HepG2 (cell line): ENCODE measurements around the gene TMEM129. TPM values are rescaled to one million over a fixed set of nuclear protein-coding genes. Genes with fewer than 3 reads are reported as not detected.

Experiments used
- FOXM1 ChIP-seq: sonication (generic); formaldehyde crosslinking; IDR thresholded peaks from 2 replicates; pipeline ENCODE4 v1.5.0; 2020; ENCODE audit warnings: missing genetic modification reagents
- HDAC1 ChIP-seq: sonication (generic); formaldehyde crosslinking; IDR thresholded peaks from 2 replicates; pipeline ENCODE4 v1.5.1; 2020; ENCODE audit warnings: mild to moderate bottlenecking, missing genetic modification reagents
- ISL2 ChIP-seq: sonication (generic); formaldehyde crosslinking; IDR thresholded peaks from 2 replicates; pipeline ENCODE4 v1.5.0; 2020; ENCODE audit warnings: missing genetic modification reagents
- ISX ChIP-seq: sonication (generic); formaldehyde crosslinking; conservative IDR thresholded peaks from 2 replicates; pipeline ENCODE4 v1.5.0; 2020; ENCODE audit warnings: missing genetic modification reagents
- MYC ChIP-seq: sonication (generic); formaldehyde crosslinking; IDR thresholded peaks from 2 replicates; pipeline ENCODE4 v1.9.0; 2021; ENCODE audit warnings: missing genetic modification reagents, borderline replicate concordance
- SIN3A ChIP-seq: IDR thresholded peaks from 2 replicates; pipeline ENCODE4 v1.6.1; 2011; ENCODE audit warnings: low read depth, mild to moderate bottlenecking, control low read depth, low read length, borderline replicate concordance
- TOE1 ChIP-seq: sonication (generic); formaldehyde crosslinking; IDR thresholded peaks from 2 replicates; pipeline ENCODE4 v1.4.0; 2020; ENCODE audit warnings: mild to moderate bottlenecking, missing genetic modification reagents
- ZIK1 ChIP-seq: sonication (generic); formaldehyde crosslinking; IDR thresholded peaks from 2 replicates; pipeline ENCODE4 v1.5.0; 2020; ENCODE audit warnings: mild to moderate bottlenecking, low read depth, missing genetic modification reagents, borderline replicate concordance
- ZMAT3 ChIP-seq: sonication (generic); formaldehyde crosslinking; conservative IDR thresholded peaks from 2 replicates; pipeline ENCODE4 v1.7.0; 2021; ENCODE audit warnings: missing genetic modification reagents
- ZNF44 ChIP-seq: sonication (generic); formaldehyde crosslinking; IDR thresholded peaks from 2 replicates; pipeline ENCODE4 v1.5.1; 2020; ENCODE audit warnings: mild to moderate bottlenecking, missing genetic modification reagents
- ZNF468 ChIP-seq: sonication (generic); formaldehyde crosslinking; IDR thresholded peaks from 2 replicates; pipeline ENCODE4 v1.8.0; 2022; ENCODE audit warnings: mild to moderate bottlenecking, moderate library complexity, missing genetic modification reagents
- ZNF530 ChIP-seq: sonication (generic); formaldehyde crosslinking; IDR thresholded peaks from 2 replicates; pipeline ENCODE4 v1.5.0; 2020; ENCODE audit warnings: low read depth, mild to moderate bottlenecking, missing genetic modification reagents
- ZNF749 ChIP-seq: sonication (generic); formaldehyde crosslinking; IDR thresholded peaks from 2 replicates; pipeline ENCODE4 v1.8.0; 2022; ENCODE audit warnings: mild to moderate bottlenecking, missing genetic modification reagents, moderate library complexity, borderline replicate concordance
- ZNF766 ChIP-seq: sonication (generic); formaldehyde crosslinking; IDR thresholded peaks from 2 replicates; pipeline ENCODE4 v1.5.0; 2020; ENCODE audit warnings: missing genetic modification reagents, borderline replicate concordance
- ZNF788 ChIP-seq: sonication (generic); formaldehyde crosslinking; IDR thresholded peaks from 2 replicates; pipeline ENCODE4 v1.5.0; 2020; ENCODE audit warnings: mild to moderate bottlenecking, missing genetic modification reagents, borderline replicate concordance
- polyA plus RNA-seq, 8 experiments: library from polyadenylated mRNA; depleted of rRNA in 3 of 8; stranded (reverse) in 7 of 8; unstranded in 1 of 8; fragments of >200 nt; fragmentation: Illumina TruSeq in 4 of 8; extraction: Trizol in 4 of 8; gene quantifications; 2 replicates each; pipeline versions ENCODE4 v1.2.1 to v1.2.3, GENCODE V29; 2011 to 2016; ENCODE audit warnings: low read depth in 4 of 8, missing spikeins in 1 of 8, mixed read lengths in 1 of 8; ENCODE audit not compliant: insufficient read depth in 1 of 8
- total RNA-seq, 5 experiments: library from RNA; depleted of rRNA; stranded (reverse); fragments of >200 nt; fragmentation: Illumina TruSeq; extraction: Trizol; gene quantifications; 2 replicates each; pipeline ENCODE4 v1.2.3, GENCODE V29; 2016; ENCODE audit warnings: low read depth in 1 of 5
- TF ChIP-seq, protein P1 (sequence below): fragments of 450-650 bp; IDR thresholded peaks from 2 replicates; pipeline ENCODE4 v1.6.1; 2016
- TF ChIP-seq, protein P2 (sequence below): sonication (generic); formaldehyde crosslinking; IDR thresholded peaks from 2 replicates; pipeline ENCODE4 v1.4.0; 2020; ENCODE audit warnings: missing genetic modification reagents
- TF ChIP-seq, protein P3 (sequence below): sonication (generic); formaldehyde crosslinking; IDR thresholded peaks from 2 replicates; pipeline ENCODE4 v1.5.1; 2020; ENCODE audit warnings: missing genetic modification reagents, mild to moderate bottlenecking, borderline replicate concordance
- TF ChIP-seq, protein P4 (sequence below): sonication (generic); formaldehyde crosslinking; conservative IDR thresholded peaks from 2 replicates; pipeline ENCODE4 v1.8.0; 2022; ENCODE audit warnings: mild to moderate bottlenecking, moderate library complexity, missing genetic modification reagents
- TF ChIP-seq, protein P5 (sequence below): sonication (generic); formaldehyde crosslinking; conservative IDR thresholded peaks from 2 replicates; pipeline ENCODE4 v1.8.0; 2022; ENCODE audit warnings: missing genetic modification reagents
- TF ChIP-seq, protein P6 (sequence below): sonication (generic); formaldehyde crosslinking; IDR thresholded peaks from 2 replicates; pipeline ENCODE4 v1.9.0; 2021; ENCODE audit warnings: missing genetic modification reagents, mild to moderate bottlenecking, borderline replicate concordance

TMEM129 gene
- total and polyA plus RNA-seq, 2 of the 13 experiments (the other 11 are each of a cell fraction or from before 2014, with no cell fraction given), result 19.0 to 25.8 TPM

DNA sequence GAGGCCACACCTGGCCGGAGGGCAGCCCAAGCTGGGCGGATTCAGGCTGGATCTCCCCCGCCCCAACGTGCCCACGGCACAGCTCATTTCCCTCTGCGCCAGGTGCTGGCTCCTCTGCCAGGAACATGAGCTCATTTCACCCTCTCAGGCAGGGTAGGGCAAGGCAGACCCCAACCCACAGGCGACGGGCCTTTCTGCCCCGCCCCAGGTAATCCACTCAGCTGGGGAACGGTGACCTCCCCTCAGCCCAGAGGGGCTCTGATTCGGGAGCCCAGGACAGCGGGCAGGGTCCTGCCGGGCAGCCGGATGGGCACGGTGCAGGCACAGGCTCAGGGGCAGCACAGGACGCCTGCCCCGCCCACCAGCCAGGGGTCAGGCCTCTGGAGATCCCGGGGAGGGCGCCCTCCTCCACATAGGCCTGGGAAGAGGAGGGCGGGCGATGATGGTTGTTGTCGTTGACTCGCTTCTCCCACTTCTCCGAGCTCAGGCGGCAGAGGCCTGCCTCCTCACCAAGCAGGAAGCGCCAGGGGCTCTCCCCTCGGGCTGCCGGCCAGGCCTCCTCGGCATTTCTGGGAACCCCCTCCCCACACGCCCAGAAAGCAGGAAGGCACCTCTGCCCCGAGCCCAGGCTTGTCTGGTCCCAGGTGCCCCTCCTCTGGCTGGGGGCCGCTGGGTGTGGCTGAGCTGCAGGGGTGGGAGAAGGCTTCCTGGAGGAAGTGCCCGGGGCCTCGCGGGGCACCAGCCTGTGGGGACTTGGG, 31.3 kb upstream of the TMEM129 start (continued):
- TF ChIP-seq ZNF788 (0 out of 2 replicates have a peak, but pooled peaks have one; percentile 22), ZMAT3 (CRISPR knock-in tag) (no peak; the same call in 1 of the 2 replicates), ZNF468 (CRISPR knock-in tag) (no peak), HDAC1 (CRISPR knock-in tag) (peak; percentile 41; the same call in 1 of the 2 replicates), ISL2 (CRISPR knock-in tag) (0 out of 2 replicates have a peak, but pooled peaks have one; percentile 19), ZNF749 (CRISPR knock-in tag) (no peak; the same call in 1 of the 2 replicates), ZNF44 (no peak), MYC (peak; percentile 35; the same call in 1 of the 2 replicates), ZNF530 (no peak), SIN3A (no peak), FOXM1 (CRISPR knock-in tag) (no peak), ZIK1 (CRISPR knock-in tag) (no peak), ISX (CRISPR knock-in tag) (no peak), TOE1 (CRISPR knock-in tag) (no peak), ZNF766 (CRISPR knock-in tag) (no peak)
- TF ChIP-seq, protein P1, sequence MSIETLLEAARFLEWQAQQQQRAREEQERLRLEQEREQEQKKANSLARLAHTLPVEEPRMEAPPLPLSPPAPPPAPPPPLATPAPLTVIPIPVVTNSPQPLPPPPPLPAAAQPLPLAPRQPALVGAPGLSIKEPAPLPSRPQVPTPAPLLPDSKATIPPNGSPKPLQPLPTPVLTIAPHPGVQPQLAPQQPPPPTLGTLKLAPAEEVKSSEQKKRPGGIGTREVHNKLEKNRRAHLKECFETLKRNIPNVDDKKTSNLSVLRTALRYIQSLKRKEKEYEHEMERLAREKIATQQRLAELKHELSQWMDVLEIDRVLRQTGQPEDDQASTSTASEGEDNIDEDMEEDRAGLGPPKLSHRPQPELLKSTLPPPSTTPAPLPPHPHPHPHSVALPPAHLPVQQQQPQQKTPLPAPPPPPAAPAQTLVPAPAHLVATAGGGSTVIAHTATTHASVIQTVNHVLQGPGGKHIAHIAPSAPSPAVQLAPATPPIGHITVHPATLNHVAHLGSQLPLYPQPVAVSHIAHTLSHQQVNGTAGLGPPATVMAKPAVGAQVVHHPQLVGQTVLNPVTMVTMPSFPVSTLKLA, result no peak
- TF ChIP-seq, protein P2, sequence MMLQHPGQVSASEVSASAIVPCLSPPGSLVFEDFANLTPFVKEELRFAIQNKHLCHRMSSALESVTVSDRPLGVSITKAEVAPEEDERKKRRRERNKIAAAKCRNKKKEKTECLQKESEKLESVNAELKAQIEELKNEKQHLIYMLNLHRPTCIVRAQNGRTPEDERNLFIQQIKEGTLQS, result no peak
- TF ChIP-seq, protein P3, sequence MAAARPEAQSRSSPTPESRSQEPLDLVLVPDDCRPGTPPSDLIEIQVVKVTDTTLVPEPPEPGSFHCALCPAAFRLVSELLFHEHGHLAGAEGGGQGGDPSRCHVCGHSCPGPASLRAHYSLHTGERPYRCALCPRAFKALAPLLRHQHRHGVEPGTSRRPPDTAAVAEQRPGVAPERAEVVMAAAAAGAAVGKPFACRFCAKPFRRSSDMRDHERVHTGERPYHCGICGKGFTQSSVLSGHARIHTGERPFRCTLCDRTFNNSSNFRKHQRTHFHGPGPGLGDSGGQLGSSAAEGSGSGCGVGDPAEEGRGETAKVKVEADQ (CRISPR knock-in tag), result no peak; the same call in 1 of the 2 replicates
- TF ChIP-seq, protein P4, sequence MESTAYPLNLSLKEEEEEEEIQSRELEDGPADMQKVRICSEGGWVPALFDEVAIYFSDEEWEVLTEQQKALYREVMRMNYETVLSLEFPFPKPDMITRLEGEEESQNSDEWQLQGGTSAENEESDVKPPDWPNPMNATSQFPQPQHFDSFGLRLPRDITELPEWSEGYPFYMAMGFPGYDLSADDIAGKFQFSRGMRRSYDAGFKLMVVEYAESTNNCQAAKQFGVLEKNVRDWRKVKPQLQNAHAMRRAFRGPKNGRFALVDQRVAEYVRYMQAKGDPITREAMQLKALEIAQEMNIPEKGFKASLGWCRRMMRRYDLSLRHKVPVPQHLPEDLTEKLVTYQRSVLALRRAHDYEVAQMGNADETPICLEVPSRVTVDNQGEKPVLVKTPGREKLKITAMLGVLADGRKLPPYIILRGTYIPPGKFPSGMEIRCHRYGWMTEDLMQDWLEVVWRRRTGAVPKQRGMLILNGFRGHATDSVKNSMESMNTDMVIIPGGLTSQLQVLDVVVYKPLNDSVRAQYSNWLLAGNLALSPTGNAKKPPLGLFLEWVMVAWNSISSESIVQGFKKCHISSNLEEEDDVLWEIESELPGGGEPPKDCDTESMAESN (CRISPR knock-in tag), result 0 out of 2 replicates have a peak, but pooled peaks have one; percentile 42
- TF ChIP-seq, protein P5, sequence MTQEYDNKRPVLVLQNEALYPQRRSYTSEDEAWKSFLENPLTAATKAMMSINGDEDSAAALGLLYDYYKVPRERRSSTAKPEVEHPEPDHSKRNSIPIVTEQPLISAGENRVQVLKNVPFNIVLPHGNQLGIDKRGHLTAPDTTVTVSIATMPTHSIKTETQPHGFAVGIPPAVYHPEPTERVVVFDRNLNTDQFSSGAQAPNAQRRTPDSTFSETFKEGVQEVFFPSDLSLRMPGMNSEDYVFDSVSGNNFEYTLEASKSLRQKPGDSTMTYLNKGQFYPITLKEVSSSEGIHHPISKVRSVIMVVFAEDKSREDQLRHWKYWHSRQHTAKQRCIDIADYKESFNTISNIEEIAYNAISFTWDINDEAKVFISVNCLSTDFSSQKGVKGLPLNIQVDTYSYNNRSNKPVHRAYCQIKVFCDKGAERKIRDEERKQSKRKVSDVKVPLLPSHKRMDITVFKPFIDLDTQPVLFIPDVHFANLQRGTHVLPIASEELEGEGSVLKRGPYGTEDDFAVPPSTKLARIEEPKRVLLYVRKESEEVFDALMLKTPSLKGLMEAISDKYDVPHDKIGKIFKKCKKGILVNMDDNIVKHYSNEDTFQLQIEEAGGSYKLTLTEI, result no peak
- TF ChIP-seq, protein P6, sequence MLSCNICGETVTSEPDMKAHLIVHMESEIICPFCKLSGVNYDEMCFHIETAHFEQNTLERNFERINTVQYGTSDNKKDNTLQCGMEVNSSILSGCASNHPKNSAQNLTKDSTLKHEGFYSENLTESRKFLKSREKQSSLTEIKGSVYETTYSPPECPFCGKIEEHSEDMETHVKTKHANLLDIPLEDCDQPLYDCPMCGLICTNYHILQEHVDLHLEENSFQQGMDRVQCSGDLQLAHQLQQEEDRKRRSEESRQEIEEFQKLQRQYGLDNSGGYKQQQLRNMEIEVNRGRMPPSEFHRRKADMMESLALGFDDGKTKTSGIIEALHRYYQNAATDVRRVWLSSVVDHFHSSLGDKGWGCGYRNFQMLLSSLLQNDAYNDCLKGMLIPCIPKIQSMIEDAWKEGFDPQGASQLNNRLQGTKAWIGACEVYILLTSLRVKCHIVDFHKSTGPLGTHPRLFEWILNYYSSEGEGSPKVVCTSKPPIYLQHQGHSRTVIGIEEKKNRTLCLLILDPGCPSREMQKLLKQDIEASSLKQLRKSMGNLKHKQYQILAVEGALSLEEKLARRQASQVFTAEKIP (CRISPR knock-in tag), result no peak
